Erythroblast (primary cell): ENCODE data around the gene CCNDBP1.

ENCODE experiments used
- GATA1 ChIP-seq: IDR thresholded peaks from 2 replicates; pipeline ENCODE4 v1.6.1; 2011; ENCODE audit warnings: low read depth, mild to moderate bottlenecking, control low read depth, low read length, moderate library complexity
- POLR2A ChIP-seq: IDR thresholded peaks from 2 replicates; pipeline ENCODE4 v1.6.1; 2011; ENCODE audit warnings: mild to moderate bottlenecking, low read length

DNA sequence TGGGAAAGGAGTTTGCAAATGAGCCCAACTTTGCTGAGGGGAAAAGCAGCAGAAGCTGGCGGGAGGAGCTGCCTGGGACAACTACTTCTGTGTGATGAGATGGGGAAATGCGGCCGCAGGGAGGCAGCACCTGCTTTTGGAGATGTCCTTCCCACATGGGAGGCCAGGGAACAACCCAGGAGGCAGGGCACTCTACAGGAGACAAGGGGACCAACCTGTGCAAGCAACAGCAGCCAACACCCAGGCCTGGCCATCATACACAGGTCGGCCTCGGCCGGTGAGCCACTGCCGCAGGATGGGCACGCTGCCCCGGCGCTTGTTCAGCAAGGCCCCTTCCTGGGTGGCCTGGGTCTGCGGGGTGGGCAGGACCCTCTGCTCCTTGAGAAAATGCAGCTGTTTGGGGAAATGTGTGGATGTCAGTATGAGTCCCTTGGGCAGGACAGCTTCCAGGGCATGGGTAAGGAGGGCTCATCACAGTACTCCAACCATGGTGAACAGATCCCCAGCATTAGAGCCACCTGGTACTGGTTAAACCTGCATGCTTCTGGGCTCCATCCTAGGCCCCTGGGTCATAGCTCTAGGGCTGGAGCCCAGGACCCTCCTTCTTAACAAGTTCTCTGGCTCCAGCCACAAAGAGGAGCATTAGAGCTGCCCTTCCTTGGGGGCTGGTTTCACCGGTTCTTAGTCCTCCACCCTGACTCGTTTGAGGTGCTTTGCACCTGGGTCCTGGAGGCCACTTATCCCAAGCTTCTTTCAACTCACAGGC, 24.0 kb downstream of the CCNDBP1 start:
- TF ChIP-seq POLR2A (peak; percentile 2), GATA1 (no peak)
